IMR-90 (cell line): ENCODE data around the gene MRPS18A. TPM values are rescaled to one million over a fixed set of nuclear protein-coding genes. Genes with fewer than 3 reads are reported as not detected.

ENCODE experiments used
- ATAC-seq: fragments of 200-7000 bp; cut with Tn5 transposase; 2 replicates; pipeline ENCODE4 v1.9.1; 2020; ENCODE audit warnings: low read depth, mild to moderate bottlenecking, moderate library complexity
- BruUV-seq: library from RNA; stranded (reverse); fragments of 400-500 nt; replicated peaks from 2 replicates; lab custom pipeline; 2021; lab: Mats Ljungman, UMichigan
- CTCF ChIA-PET: fragments of 300-600 bp; formaldehyde crosslinking; extraction: SDS; loops from one replicate; lab custom pipeline; 2021; ENCODE audit warnings: antibody characterized with exemption; lab: Yijun Ruan, JAX
- POLR2A ChIA-PET: fragments of 300-600 bp; sonication (Branson Sonifier 250); formaldehyde crosslinking; loops from one replicate; lab custom pipeline; 2022; ENCODE audit warnings: antibody characterized with exemption; ENCODE audit not compliant: unreplicated experiment; lab: Charles Lee
- DNase-seq: peaks from one replicate; pipeline ENCODE4 v3.0.0; 2013
- H2AFZ ChIP-seq: replicated peaks from 2 replicates; pipeline ENCODE3; 2013; ENCODE audit warnings: low read length, mild to moderate bottlenecking; ENCODE audit not compliant: poor library complexity
- H2AK5ac ChIP-seq: 2 replicates; pipeline ENCODE4 v1.6.1; 2013; ENCODE audit warnings: low read depth, low read length, inconsistent platforms
- H2AK9ac ChIP-seq: replicated peaks from 2 replicates; pipeline ENCODE3; 2013; ENCODE audit warnings: mild to moderate bottlenecking, low read depth, low read length, moderate library complexity; ENCODE audit not compliant: poor library complexity
- H2BK120ac ChIP-seq: 2 replicates; pipeline ENCODE4 v1.6.1; 2013; ENCODE audit warnings: low read depth, low read length, inconsistent platforms
- H2BK15ac ChIP-seq: 3 replicates; pipeline ENCODE4 v1.6.1; 2013; ENCODE audit warnings: low read depth, low read length, inconsistent platforms
- H2BK20ac ChIP-seq: 2 replicates; pipeline ENCODE4 v1.6.1; 2013; ENCODE audit warnings: low read depth, mild to moderate bottlenecking, inconsistent platforms, low read length, moderate library complexity
- H2BK5ac ChIP-seq: 2 replicates; pipeline ENCODE4 v1.6.1; 2013; ENCODE audit warnings: mild to moderate bottlenecking, low read depth, low read length, inconsistent platforms; ENCODE audit not compliant: poor library complexity, severe bottlenecking
- H3K14ac ChIP-seq: replicated peaks from 2 replicates; pipeline ENCODE4 v1.6.1; 2013; ENCODE audit warnings: low read depth, low read length, inconsistent platforms
- H3K18ac ChIP-seq: 2 replicates; pipeline ENCODE4 v1.6.1; 2013; ENCODE audit warnings: low read depth, low read length, control low read depth
- H3K23ac ChIP-seq: 2 replicates; pipeline ENCODE4 v1.6.1; 2013; ENCODE audit warnings: low read depth, low read length, inconsistent platforms
- H3K27ac ChIP-seq: 2 replicates; pipeline ENCODE4 v1.5.1; 2013; ENCODE audit warnings: mild to moderate bottlenecking, control low read depth, low read length; ENCODE audit not compliant: insufficient read depth
- H3K27me3 ChIP-seq: 2 replicates; pipeline ENCODE4 v1.6.1; 2013; ENCODE audit warnings: low read length; ENCODE audit not compliant: control insufficient read depth, insufficient read depth
- H3K36me3 ChIP-seq: 2 replicates; pipeline ENCODE4 v1.6.1; 2013; ENCODE audit warnings: low read length, mixed read lengths; ENCODE audit not compliant: control insufficient read depth, insufficient read depth
- H3K4ac ChIP-seq: 2 replicates; pipeline ENCODE4 v1.6.1; 2013; ENCODE audit warnings: low read depth, low read length, inconsistent platforms
- H3K4me1 ChIP-seq: 2 replicates; pipeline ENCODE4 v1.6.1; 2013; ENCODE audit warnings: low read length, mixed read lengths; ENCODE audit not compliant: control insufficient read depth, insufficient read depth
- H3K4me2 ChIP-seq: 2 replicates; pipeline ENCODE4 v1.6.1; 2013; ENCODE audit warnings: low read depth, mild to moderate bottlenecking, control low read depth, low read length, moderate library complexity
- H3K4me3 ChIP-seq: 2 replicates; pipeline ENCODE4 v1.5.1; 2013; ENCODE audit warnings: low read depth, mild to moderate bottlenecking, control low read depth, low read length, moderate library complexity; ENCODE audit not compliant: insufficient read depth
- H3K56ac ChIP-seq: 2 replicates; pipeline ENCODE4 v1.6.1; 2013; ENCODE audit warnings: low read length, inconsistent platforms; ENCODE audit not compliant: insufficient read depth; ENCODE audit errors: extremely low read depth
- H3K79me1 ChIP-seq, 2 experiments: 2 replicates each; pipeline ENCODE4 v1.6.1; 2013; ENCODE audit warnings: low read length in 2 of 2, inconsistent platforms in 1 of 2, low read depth in 1 of 2
- H3K9ac ChIP-seq: 2 replicates; pipeline ENCODE4 v1.6.1; 2013; ENCODE audit warnings: low read depth, low read length, control low read depth
- H3K9me1 ChIP-seq: 2 replicates; pipeline ENCODE4 v1.6.1; 2013; ENCODE audit warnings: low read length, inconsistent platforms; ENCODE audit not compliant: insufficient read depth
- H3K9me3 ChIP-seq: 2 replicates; pipeline ENCODE4 v1.6.1; 2013; ENCODE audit warnings: low read length; ENCODE audit not compliant: control insufficient read depth, insufficient read depth
- H4K20me1 ChIP-seq: 2 replicates; pipeline ENCODE4 v1.6.1; 2013; ENCODE audit warnings: low read length, inconsistent platforms; ENCODE audit not compliant: insufficient read depth
- H4K5ac ChIP-seq: 2 replicates; pipeline ENCODE4 v1.6.1; 2013; ENCODE audit warnings: mild to moderate bottlenecking, low read depth, low read length, control low read depth
- H4K8ac ChIP-seq, 2 experiments: 2 replicates each; pipeline ENCODE4 v1.6.1; 2013; ENCODE audit warnings: low read depth in 2 of 2, low read length in 2 of 2, control low read depth in 1 of 2, inconsistent platforms in 1 of 2
- H4K91ac ChIP-seq: 2 replicates; pipeline ENCODE4 v1.6.1; 2013; ENCODE audit warnings: low read depth, low read length, inconsistent platforms; ENCODE audit not compliant: insufficient read depth
- BHLHE40 ChIP-seq: fragments of 150-350 bp; IDR thresholded peaks from 2 replicates; pipeline ENCODE4 v1.6.1; 2016; ENCODE audit warnings: mild to moderate bottlenecking, low read depth, low read length
- CEBPB ChIP-seq: IDR thresholded peaks from 2 replicates; pipeline ENCODE4 v1.6.1; 2012; ENCODE audit warnings: low read depth, low read length, improper control_type of control experiment
- CHD1 ChIP-seq: IDR thresholded peaks from 2 replicates; pipeline ENCODE4 v1.6.1; 2012; ENCODE audit warnings: low read depth, low read length, improper control_type of control experiment
- CTCF ChIP-seq: conservative IDR thresholded peaks from 2 replicates; pipeline ENCODE4 v1.5.1; 2012; ENCODE audit warnings: mild to moderate bottlenecking, low read depth, low read length, improper control_type of control experiment
- MAZ ChIP-seq: IDR thresholded peaks from 2 replicates; pipeline ENCODE4 v1.6.1; 2012; ENCODE audit warnings: low read depth, mild to moderate bottlenecking, low read length, improper control_type of control experiment, moderate library complexity, borderline replicate concordance
- NFE2L2 ChIP-seq: fragments of 150-350 bp; IDR thresholded peaks from 2 replicates; pipeline ENCODE4 v1.6.1; 2016; ENCODE audit warnings: low read depth, mild to moderate bottlenecking, low read length
- RAD21 ChIP-seq: IDR thresholded peaks from 2 replicates; pipeline ENCODE4 v1.6.1; 2012; ENCODE audit warnings: low read length, improper control_type of control experiment
- RCOR1 ChIP-seq: IDR thresholded peaks from 2 replicates; pipeline ENCODE4 v1.6.1; 2012; ENCODE audit warnings: mild to moderate bottlenecking, low read length, improper control_type of control experiment; ENCODE audit not compliant: insufficient replicate concordance
- RFX5 ChIP-seq: IDR thresholded peaks from 2 replicates; pipeline ENCODE4 v1.8.0; 2012; ENCODE audit warnings: low read depth, mild to moderate bottlenecking, low read length, moderate library complexity
- SMC3 ChIP-seq: fragments of 150-350 bp; IDR thresholded peaks from 2 replicates; pipeline ENCODE4 v1.6.1; 2016; ENCODE audit warnings: low read depth, mild to moderate bottlenecking, antibody characterized with exemption, low read length, moderate library complexity
- WGBS, 2 experiments: methylation state at CpG; one replicate each; pipeline versions ENCODE4 v1.1.5 to v1.1.7; 2013; ENCODE audit warnings: missing lambda C conversion rate in 2 of 2; ENCODE audit not compliant: insufficient read length in 1 of 2; ENCODE audit errors: extremely low coverage in 2 of 2; 5-methylcytosine and 5-hydroxymethylcytosine counted together
- dilution Hi-C: fragments of 300-500 bp; cut with HindIII; formaldehyde crosslinking; loops from one replicate; pipeline ENCODE4 v1.14.3; 2018; ENCODE audit warnings: low sequenced_read_pairs; ENCODE audit not compliant: unreplicated experiment
- in situ Hi-C: fragments of 300-500 bp; cut with MboI; formaldehyde crosslinking; loops from 3 replicates; pipeline ENCODE4 v1.14.3; 2019; ENCODE audit warnings: low sequenced_read_pairs, inconsistent platforms, mixed read lengths
- intact Hi-C: fragments of 100-400 bp; cut with micrococcal nuclease; formaldehyde crosslinking; loops from 2 replicates; pipeline ENCODE4 v1.10.0; 2022
- polyA plus RNA-seq, 3 experiments: library from polyadenylated mRNA; depleted of rRNA; stranded (reverse); fragments of >200 nt; gene quantifications; 2 replicates each; pipeline ENCODE4 v1.2.3, GENCODE V29; 2012; ENCODE audit warnings: low replicate concordance in 1 of 3
- total RNA-seq: library from RNA; depleted of rRNA; stranded (reverse); fragments of >200 nt; gene quantifications from 2 replicates; pipeline ENCODE4 v1.2.3, GENCODE V29; 2012

Gene MRPS18A
- total and polyA plus RNA-seq, 2 of the 4 experiments (the other 2 are of a cell fraction) = 47.0 to 56.6 TPM

- intact Hi-C loops = loop anchor here (1.0 to 10.0 kb wide), 5 partner anchors 91 to 412 kb away; no protein-coding TSS in a partner anchor
- Histone ChIP-seq H3K4me3 (no peak overlapping the region), H2AK9ac (peak overlapping the region; percentile 86), H2BK120ac (no peak overlapping the region), H3K9me1 (peaks cover 20% of the 10 kb centered on the region; the same call in 1 of the 2 replicates), H3K56ac (no peak overlapping the region), H2BK5ac (no peak overlapping the region), H3K79me1 (no peaks in the 10 kb centered on the region), H2AK5ac (no peak overlapping the region), H2AFZ (peak overlapping the region; percentile 84), H3K4me1 (peaks cover 17% of the 10 kb centered on the region), H3K9ac (no peak overlapping the region), H3K27ac (no peak overlapping the region), H3K23ac (no peak overlapping the region), H3K4me2 (peak overlapping the region; percentile 54; the same call in 1 of the 2 replicates), H3K4ac (0 out of 2 replicates have a peak overlapping the region, but pooled peaks have one; percentile 19), H3K9me3 (no peaks in the 10 kb centered on the region), H4K8ac (peak overlapping the region in 1 of 2 experiments; percentile 45; a peak in 2 of 4 replicates), H2BK15ac (no peak overlapping the region), H3K36me3 (peaks cover 15% of the 10 kb centered on the region; the same call in 1 of the 2 replicates), H3K18ac (no peak overlapping the region), H3K14ac (no peak overlapping the region), H4K91ac (peak overlapping the region; percentile 25; the same call in 1 of the 2 replicates), H2BK20ac (no peak overlapping the region), H3K27me3 (no peaks in the 10 kb centered on the region), H4K20me1 (no peaks in the 10 kb centered on the region; the same call in 1 of the 2 replicates), H4K5ac (peak overlapping the region; percentile 14)
- peak; percentile 60 for DNase-seq
- peak; percentile 73 for ATAC-seq
- TF ChIP-seq CEBPB = no peak
- TF ChIP-seq CHD1 = no peak
- no peak for TF ChIP-seq NFE2L2
- peak; percentile 47; the same call in 1 of the 2 replicates for TF ChIP-seq MAZ
- TF ChIP-seq CTCF = peak; percentile 89
- peak; percentile 91 for TF ChIP-seq RAD21
- TF ChIP-seq RFX5 = no peak
- TF ChIP-seq BHLHE40 = no peak
- TF ChIP-seq RCOR1 = no peak
- peak; percentile 93 for TF ChIP-seq SMC3
- POLR2A ChIA-PET = interaction anchor here (0.6 kb wide), 1 partner anchor 102 kb away, joined by 3 read pairs; no protein-coding TSS in a partner anchor
- 29% methylated on average over 3 of the region's 16 CpGs; no CpG with 5 or more reads in 1 of the 2 experiments for WGBS, 2 experiments
- dilution Hi-C loops = no loop called here
- BruUV-seq = no TSS peak
- CTCF ChIA-PET = interaction anchor here (0.7 to 1.7 kb wide), 8 partner anchors 11 to 412 kb away, joined by 3 to 6 read pairs (median 3); no protein-coding TSS in a partner anchor
- in situ Hi-C loops = loop anchor here (5.0 kb wide), 2 partner anchors 100 to 415 kb away; no protein-coding TSS in a partner anchor
These were observed 20.1 kb downstream of the MRPS18A start for GRCh38 chr6:43667245-43668150.
